PC-3 (cell line): ENCODE data around the gene TTI1. TPM values are rescaled to one million over a fixed set of nuclear protein-coding genes. Genes with fewer than 3 reads are reported as not detected.

Experiments
- ATAC-seq: fragments of 200-7000 bp; cut with Tn5 transposase; 2 replicates; pipeline ENCODE4 v1.9.1; 2020; ENCODE audit warnings: mild to moderate bottlenecking, moderate library complexity
- BruUV-seq: library from RNA; stranded (reverse); fragments of 400-500 nt; replicated peaks from 2 replicates; lab custom pipeline; 2021; lab: Mats Ljungman, UMichigan
- CTCF ChIA-PET: fragments of 300-600 bp; sonication (Branson Sonifier 250); formaldehyde crosslinking; loops from one replicate; lab custom pipeline; 2022; ENCODE audit warnings: antibody characterized with exemption; lab: Charles Lee
- POLR2A ChIA-PET: fragments of 300-600 bp; sonication (Branson Sonifier 250); formaldehyde crosslinking; loops from one replicate; lab custom pipeline; 2022; ENCODE audit warnings: antibody characterized with exemption; ENCODE audit not compliant: unreplicated experiment; lab: Charles Lee
- DNase-seq: peaks from one replicate; pipeline ENCODE4 v3.0.0-alpha.2; 2015
- H2AFZ ChIP-seq: fragments of 300-600 bp; sonication (generic); 2 replicates; pipeline ENCODE4 v1.6.0; 2016; ENCODE audit warnings: antibody characterized with exemption, low read length
- H3F3A ChIP-seq: fragments of 300-600 bp; sonication (generic); one replicate; pipeline ENCODE4 v1.6.0; 2017; ENCODE audit warnings: antibody characterized with exemption, low read length, control low read depth, mild to moderate bottlenecking; ENCODE audit not compliant: unreplicated experiment
- H3K27ac ChIP-seq: fragments of 300-600 bp; sonication (generic); 2 replicates; pipeline ENCODE4 v1.5.1; 2016; ENCODE audit warnings: mild to moderate bottlenecking, low read length
- H3K27me3 ChIP-seq: fragments of 300-600 bp; sonication (generic); 2 replicates; pipeline ENCODE4 v1.6.1; 2016; ENCODE audit warnings: low read length, mixed read lengths
- H3K36me3 ChIP-seq: fragments of 300-600 bp; sonication (generic); 2 replicates; pipeline ENCODE4 v1.6.1; 2016; ENCODE audit warnings: low read depth, mixed run types, low read length, mixed read lengths
- H3K4me1 ChIP-seq: fragments of 300-600 bp; sonication (generic); 2 replicates; pipeline ENCODE4 v1.5.1; 2016; ENCODE audit warnings: low read length; ENCODE audit not compliant: insufficient read depth
- H3K4me2 ChIP-seq: fragments of 300-600 bp; sonication (generic); 2 replicates; pipeline ENCODE4 v1.6.0; 2016; ENCODE audit warnings: low read length
- H3K4me3 ChIP-seq: fragments of 300-600 bp; sonication (generic); 2 replicates; pipeline ENCODE4 v1.5.1; 2016; ENCODE audit warnings: mild to moderate bottlenecking, low read length, mixed read lengths
- H3K79me2 ChIP-seq: fragments of 300-600 bp; sonication (generic); 2 replicates; pipeline ENCODE4 v1.6.1; 2017; ENCODE audit warnings: low read length, mixed read lengths
- H3K9ac ChIP-seq: fragments of 300-600 bp; sonication (generic); 2 replicates; pipeline ENCODE4 v1.6.0; 2016; ENCODE audit warnings: mild to moderate bottlenecking, low read length
- H3K9me2 ChIP-seq: fragments of 300-600 bp; sonication (generic); replicated peaks from 2 replicates; pipeline ENCODE4 v1.6.1; 2016; ENCODE audit warnings: mixed run types, low read length, mixed read lengths
- H3K9me3 ChIP-seq: fragments of 300-600 bp; sonication (generic); 2 replicates; pipeline ENCODE4 v1.6.1; 2016; ENCODE audit warnings: low read length, mixed read lengths
- H4K20me1 ChIP-seq: fragments of 300-600 bp; sonication (generic); 2 replicates; pipeline ENCODE4 v1.6.1; 2016; ENCODE audit warnings: low read length, mixed read lengths
- EZH2 ChIP-seq: fragments of 300-600 bp; sonication (generic); IDR thresholded peaks from one replicate; pipeline ENCODE4 v1.6.1; 2017; ENCODE audit warnings: antibody characterized with exemption, mild to moderate bottlenecking, low read length; ENCODE audit not compliant: unreplicated experiment
- EZH2phosphoT487 ChIP-seq: fragments of 300-600 bp; sonication (generic); IDR thresholded peaks from 2 replicates; pipeline ENCODE4 v1.6.1; 2018; ENCODE audit warnings: mild to moderate bottlenecking, antibody characterized with exemption, low read length, borderline replicate concordance
- intact Hi-C: fragments of 100-400 bp; cut with micrococcal nuclease; formaldehyde crosslinking; loops from 2 replicates; pipeline ENCODE4 v1.9.0; 2023
- total RNA-seq: library from RNA; depleted of rRNA; stranded (reverse); fragments of >200 nt; gene quantifications from 2 replicates; pipeline ENCODE4 v1.2.3, GENCODE V29; 2014
- TF ChIP-seq, protein P1 (sequence below): fragments of 300-600 bp; sonication (generic); conservative IDR thresholded peaks from 2 replicates; pipeline ENCODE4 v1.5.1; 2017; ENCODE audit warnings: antibody characterized with exemption, low read depth, mild to moderate bottlenecking, low read length

TTI1 gene
- total RNA-seq, 1 experiment from 2014 or later, result 23.2 TPM

DNA sequence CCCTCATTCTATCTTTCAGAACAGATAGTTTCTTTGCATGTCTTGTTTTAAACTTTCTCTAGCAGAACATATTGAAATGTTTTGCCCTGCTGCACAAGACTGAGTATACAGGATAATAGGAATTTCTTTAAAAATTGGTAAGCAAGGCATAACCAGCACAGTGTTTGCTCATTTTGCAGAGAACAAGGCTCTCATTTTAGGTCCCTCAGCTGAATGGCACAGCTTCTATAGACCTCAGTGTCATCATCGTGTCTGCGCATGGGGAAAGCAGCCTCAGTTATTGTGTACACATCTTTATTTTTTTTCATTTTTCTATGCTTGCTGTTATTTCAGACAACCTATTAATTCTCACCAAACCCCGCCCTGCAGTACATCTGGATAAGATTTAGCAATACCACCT, 35.7 kb downstream of the TTI1 start:
- peaks cover 63% of the 10 kb centered on the region for H3K36me3 ChIP-seq
- H4K20me1 ChIP-seq, result no peaks in the 10 kb centered on the region
- TF ChIP-seq EZH2phosphoT487 (no peak), EZH2 (no peak)
- TF ChIP-seq, protein P1, sequence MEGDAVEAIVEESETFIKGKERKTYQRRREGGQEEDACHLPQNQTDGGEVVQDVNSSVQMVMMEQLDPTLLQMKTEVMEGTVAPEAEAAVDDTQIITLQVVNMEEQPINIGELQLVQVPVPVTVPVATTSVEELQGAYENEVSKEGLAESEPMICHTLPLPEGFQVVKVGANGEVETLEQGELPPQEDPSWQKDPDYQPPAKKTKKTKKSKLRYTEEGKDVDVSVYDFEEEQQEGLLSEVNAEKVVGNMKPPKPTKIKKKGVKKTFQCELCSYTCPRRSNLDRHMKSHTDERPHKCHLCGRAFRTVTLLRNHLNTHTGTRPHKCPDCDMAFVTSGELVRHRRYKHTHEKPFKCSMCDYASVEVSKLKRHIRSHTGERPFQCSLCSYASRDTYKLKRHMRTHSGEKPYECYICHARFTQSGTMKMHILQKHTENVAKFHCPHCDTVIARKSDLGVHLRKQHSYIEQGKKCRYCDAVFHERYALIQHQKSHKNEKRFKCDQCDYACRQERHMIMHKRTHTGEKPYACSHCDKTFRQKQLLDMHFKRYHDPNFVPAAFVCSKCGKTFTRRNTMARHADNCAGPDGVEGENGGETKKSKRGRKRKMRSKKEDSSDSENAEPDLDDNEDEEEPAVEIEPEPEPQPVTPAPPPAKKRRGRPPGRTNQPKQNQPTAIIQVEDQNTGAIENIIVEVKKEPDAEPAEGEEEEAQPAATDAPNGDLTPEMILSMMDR, result no peak
- BruUV-seq, result no TSS peak
- H3K9ac ChIP-seq, result no peak overlapping the region
- no peaks in the 10 kb centered on the region for H3K9me3 ChIP-seq
- H3F3A ChIP-seq, result peaks cover 5% of the 10 kb centered on the region
- DNase-seq (no peak), ATAC-seq (no peak)
- CTCF ChIA-PET, result interaction anchor here (0.6 kb wide), 1 partner anchor 49 kb away, joined by 3 read pairs; no protein-coding TSS in a partner anchor
- no peak overlapping the region for H2AFZ ChIP-seq
- H3K27ac ChIP-seq, result no peak overlapping the region
- POLR2A ChIA-PET, result no interaction called here
- H3K79me2 ChIP-seq, result no peaks in the 10 kb centered on the region
- no peak overlapping the region for H3K4me3 ChIP-seq
- H3K4me2 ChIP-seq, result no peak overlapping the region
- H3K27me3 ChIP-seq, result no peaks in the 10 kb centered on the region
- no peaks in the 10 kb centered on the region for H3K9me2 ChIP-seq
- H3K4me1 ChIP-seq, result peaks cover 57% of the 10 kb centered on the region
- intact Hi-C loops, result no loop called here

DNA sequence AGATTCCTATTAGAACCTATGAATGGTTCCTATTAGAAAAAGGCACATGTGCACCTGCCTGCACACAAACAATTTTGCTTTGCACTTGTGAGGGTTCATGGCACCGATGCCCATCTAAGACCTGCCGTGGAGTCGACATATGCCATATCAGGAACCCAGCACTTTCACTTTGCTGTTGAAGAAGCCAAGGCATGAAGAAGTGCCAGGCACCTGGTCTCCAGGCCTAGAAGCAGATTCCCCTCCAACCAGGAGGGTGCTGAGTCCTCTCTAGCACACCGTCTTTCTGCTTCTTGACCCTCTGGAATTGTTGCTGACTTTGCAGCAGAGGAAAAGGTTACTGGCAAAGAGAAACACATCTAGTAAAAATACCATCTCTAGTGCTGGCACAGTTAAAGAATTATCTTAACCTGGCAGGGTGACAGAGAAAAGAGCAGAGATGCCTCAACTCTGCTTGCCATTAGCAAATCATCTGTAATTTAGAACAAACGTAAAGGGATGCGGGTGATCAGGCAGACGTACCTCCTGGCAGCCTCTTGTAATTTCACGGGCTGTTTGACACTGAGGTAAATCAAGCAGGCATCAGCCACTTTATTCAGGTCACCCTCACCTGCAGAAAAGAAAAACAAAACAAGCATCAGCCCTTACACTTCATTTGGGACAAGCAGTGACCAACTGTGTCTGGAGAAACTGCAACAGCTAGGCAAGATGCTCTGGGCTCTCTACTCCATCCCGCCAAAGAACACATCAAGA, 37.2 kb downstream of the TTI1 start:
- H3K4me2 ChIP-seq, result no peak overlapping the region
- H3K9me2 ChIP-seq, result no peaks in the 10 kb centered on the region
- no peaks in the 10 kb centered on the region for H3K9me3 ChIP-seq
- H3K4me3 ChIP-seq, result no peak overlapping the region
- peaks cover 57% of the 10 kb centered on the region for H3K4me1 ChIP-seq
- ChIA-PET CTCF (no interaction called here), POLR2A (no interaction called here)
- no peaks in the 10 kb centered on the region for H3K27me3 ChIP-seq
- H2AFZ ChIP-seq, result no peak overlapping the region
- BruUV-seq, result no TSS peak
- H4K20me1 ChIP-seq, result no peaks in the 10 kb centered on the region
- peaks cover 66% of the 10 kb centered on the region for H3K36me3 ChIP-seq
- no peak overlapping the region for H3K27ac ChIP-seq
- no peak for DNase-seq
- TF ChIP-seq EZH2, result no peak
- TF ChIP-seq, protein P1, result no peak
- TF ChIP-seq EZH2phosphoT487, result no peak
- no peak overlapping the region for H3K9ac ChIP-seq
- ATAC-seq, result no peak
- intact Hi-C loops, result no loop called here
- H3F3A ChIP-seq, result peaks cover 1% of the 10 kb centered on the region
- H3K79me2 ChIP-seq, result no peaks in the 10 kb centered on the region

DNA sequence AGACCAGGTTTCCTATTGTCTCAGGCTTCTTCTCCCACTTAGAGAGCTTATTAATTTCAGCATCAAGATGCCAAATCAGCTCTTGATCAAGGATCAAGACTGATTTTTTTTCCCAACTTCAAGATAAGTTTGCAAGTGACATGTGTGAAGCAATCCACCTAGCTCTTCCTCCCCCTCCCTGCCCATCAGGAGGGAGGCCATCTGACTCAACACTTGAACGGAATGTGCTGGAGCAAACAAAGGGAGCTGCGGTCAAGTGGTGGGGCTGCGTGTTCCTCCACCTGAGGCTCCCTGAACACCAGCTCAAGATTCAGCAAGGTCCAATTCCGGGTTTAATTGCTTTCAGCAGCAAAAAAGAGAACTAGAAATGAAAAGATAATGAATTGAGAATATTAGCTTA, 38.7 kb downstream of the TTI1 start:
- Histone ChIP-seq H3K27me3 (no peaks in the 10 kb centered on the region), H4K20me1 (no peaks in the 10 kb centered on the region), H3K27ac (peak overlapping the region; percentile 72), H3K4me2 (peak overlapping the region; percentile 35), H3K4me1 (peaks cover 62% of the 10 kb centered on the region), H3K4me3 (no peak overlapping the region), H3F3A (peaks cover 9% of the 10 kb centered on the region), H3K36me3 (peaks cover 51% of the 10 kb centered on the region), H3K9me3 (no peaks in the 10 kb centered on the region), H3K79me2 (no peaks in the 10 kb centered on the region), H2AFZ (no peak overlapping the region), H3K9ac (peak overlapping the region; percentile 14; the same call in 1 of the 2 replicates), H3K9me2 (no peaks in the 10 kb centered on the region)
- no peak for TF ChIP-seq EZH2
- TF ChIP-seq, protein P1, result no peak
- DNase-seq, result peak; percentile 94
- BruUV-seq, result no TSS peak
- ATAC-seq, result peak; percentile 61
- ChIA-PET POLR2A (interaction anchor here (0.7 to 1.1 kb wide), 3 partner anchors 42 to 105 kb away, joined by 6 read pairs; no protein-coding TSS in a partner anchor), CTCF (interaction anchor here (0.5 to 1.5 kb wide), 10 partner anchors 35 to 430 kb away, joined by 3 to 14 read pairs (median 4); no protein-coding TSS in a partner anchor)
- intact Hi-C loops, result loop anchor here (1.0 to 5.0 kb wide), 3 partner anchors 50 to 427 kb away; no protein-coding TSS in a partner anchor
